Umbilical cord (tissue), 1 donor: ENCODE results near the gene DTWD2. TPM values are rescaled to one million over a fixed set of nuclear protein-coding genes. Genes with fewer than 3 reads are reported as not detected.

Experiments used
- total RNA-seq: library from RNA; depleted of rRNA; stranded (reverse); fragments of >200 nt; gene quantifications from one replicate; pipeline ENCODE4 v1.2.3, GENCODE V29; 2014; ENCODE audit warnings: low replicate concordance; ENCODE audit not compliant: insufficient read depth

The DTWD2 gene
- total RNA-seq, 1 donor from 2014 or later = 28.4 TPM

Other genes starting within 250 kb of the DTWD2 start
- 128 TPM for gene DMXL1, start 82.5 kb upstream of the DTWD2 start, total RNA-seq